GM19372 (cell line): Measurements from ENCODE around the gene SLC5A4.

ENCODE experiments used
- ATAC-seq: cut with Tn5 transposase; IDR thresholded peaks from one replicate; pipeline ENCODE4 v1.9.1; 2021; ENCODE audit warnings: mild to moderate bottlenecking, low read depth, moderate library complexity; ENCODE audit not compliant: unreplicated experiment

The SLC5A4 gene

DNA sequence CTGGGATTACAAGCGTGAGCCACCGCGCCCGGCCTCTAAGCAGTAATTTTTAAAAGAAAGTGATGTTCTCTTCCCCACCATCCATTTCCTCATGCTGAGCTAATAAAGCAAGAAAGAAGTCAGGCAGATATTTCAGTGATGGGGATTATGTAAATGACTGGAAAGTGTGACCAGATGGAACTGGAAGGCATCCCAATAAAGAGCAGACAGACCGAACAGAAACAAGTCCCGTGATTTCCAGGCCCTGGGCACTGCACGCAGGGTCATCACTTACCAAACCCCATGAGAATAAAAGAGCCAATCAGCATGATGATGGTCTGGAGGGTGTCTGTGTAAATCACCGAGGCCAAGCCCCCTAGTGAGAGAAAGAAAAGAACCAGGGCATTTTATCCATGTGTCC lies 18.2 kb downstream of the SLC5A4 start:
- no peak for ATAC-seq

- ATAC-seq: no peak
Measured at GRCh38 chr22:32233091-32233490, 22.1 kb downstream of the SLC5A4 start.

- no peak for ATAC-seq
Measured at GRCh38 chr22:32232191-32232830, 22.8 kb downstream of the SLC5A4 start.

GRCh38 chr22:32226326-32227104 lies 28.6 kb downstream of the SLC5A4 start:
- ATAC-seq: no peak

DNA sequence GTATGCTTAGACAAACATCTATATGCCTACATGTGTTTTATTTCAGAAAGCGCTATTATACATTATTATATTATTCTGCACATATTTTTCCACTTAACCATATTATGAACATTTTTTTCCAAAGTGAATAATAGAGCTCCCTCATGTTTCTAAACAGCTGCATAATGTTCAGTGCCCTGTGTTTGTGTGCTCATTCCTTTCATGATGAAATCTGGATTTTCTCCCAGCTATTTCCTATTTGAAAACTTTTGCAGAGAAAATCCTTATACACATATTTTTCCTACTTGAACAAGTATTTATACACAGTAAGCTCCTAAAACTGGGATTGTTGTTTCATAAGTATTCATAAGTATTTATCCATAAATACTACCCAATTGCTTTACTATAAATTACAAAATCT lies 32.2 kb downstream of the SLC5A4 start:
- no peak for ATAC-seq

DNA sequence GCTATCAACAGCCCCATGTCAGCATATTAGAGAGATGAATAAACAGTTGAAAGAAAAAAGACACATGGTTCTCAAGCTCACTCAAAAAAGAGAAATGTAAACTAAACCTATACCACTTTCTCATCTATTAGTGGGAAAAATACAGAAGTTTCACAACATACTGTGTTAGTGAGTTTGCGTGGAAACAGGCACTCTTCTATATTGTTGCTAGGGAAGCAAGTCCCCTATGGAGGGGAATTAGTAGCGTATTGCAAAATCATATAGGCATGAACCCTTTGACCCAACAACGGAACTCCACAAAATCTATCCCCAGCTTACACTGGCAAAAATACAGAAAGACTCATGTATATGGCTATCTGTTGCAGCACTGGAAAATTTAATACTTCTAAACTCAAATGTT lies 36.1 kb downstream of the SLC5A4 start:
- no peak for ATAC-seq

GRCh38 chr22:32218470-32218869 lies 36.7 kb downstream of the SLC5A4 start:
- no peak for ATAC-seq

GRCh38 chr22:32217465-32217864 lies 37.7 kb downstream of the SLC5A4 start:
- ATAC-seq: no peak

- ATAC-seq: no peak
Measured at GRCh38 chr22:32216911-32217310, 38.2 kb downstream of the SLC5A4 start.

GRCh38 chr22:32211011-32211410 lies 44.1 kb downstream of the SLC5A4 start:
- ATAC-seq: no peak

- no peak for ATAC-seq
Measured at GRCh38 chr22:32208681-32209080, 46.5 kb downstream of the SLC5A4 start.

GRCh38 chr22:32207971-32208480 lies 47.1 kb downstream of the SLC5A4 start:
- ATAC-seq: no peak

DNA sequence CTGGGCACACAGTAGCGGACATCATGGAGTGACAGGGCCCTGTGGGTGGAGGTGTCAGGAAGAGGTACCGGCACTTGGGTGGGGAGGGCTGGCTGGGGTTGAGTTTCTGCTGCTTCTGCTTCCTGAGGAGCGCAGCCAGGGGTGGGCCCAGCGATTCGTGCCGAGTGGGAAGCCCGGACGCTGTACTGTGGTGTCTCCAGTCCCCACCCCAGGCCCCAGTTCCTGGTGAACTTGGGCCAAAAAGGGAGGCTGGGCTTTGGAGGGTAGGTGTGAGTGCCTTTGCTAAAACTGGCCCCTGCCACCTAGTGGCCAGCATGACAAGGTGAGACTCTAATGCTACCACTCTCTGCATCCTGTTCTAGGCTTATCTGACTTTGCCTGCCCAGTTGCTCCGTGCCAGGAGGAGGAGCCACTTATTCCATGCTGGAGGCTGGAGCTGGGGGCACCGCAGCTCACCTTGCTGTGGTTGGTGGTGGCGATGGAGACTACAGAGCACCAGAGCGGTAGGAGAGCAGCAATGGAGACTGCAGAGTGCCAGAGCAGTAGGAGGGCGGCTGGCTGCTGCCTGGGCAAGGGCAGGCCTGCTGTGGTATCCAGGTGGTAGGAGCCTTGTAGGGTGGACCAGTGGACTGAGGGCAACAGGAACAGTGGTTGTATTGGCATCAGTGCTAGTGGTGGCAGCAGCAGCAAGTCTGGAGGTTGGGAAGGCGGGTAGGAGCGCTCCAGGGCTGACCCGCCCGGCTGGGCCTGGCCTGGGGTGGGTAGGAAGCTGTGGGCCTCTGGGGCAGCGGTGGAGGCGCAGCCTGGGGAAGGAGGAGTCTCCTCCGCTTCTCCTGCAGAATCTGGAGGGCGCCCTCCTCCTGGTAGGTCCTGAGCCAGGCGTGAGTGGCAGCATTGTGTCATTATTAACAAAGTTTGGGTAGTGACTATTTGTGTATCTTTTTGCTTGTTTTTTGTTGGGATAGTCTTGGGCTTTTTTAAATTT lies 48.1 kb downstream of the SLC5A4 start:
- ATAC-seq: no peak

- ATAC-seq: no peak
Measured at GRCh38 chr22:32205974-32206773, 49.0 kb downstream of the SLC5A4 start.

DNA sequence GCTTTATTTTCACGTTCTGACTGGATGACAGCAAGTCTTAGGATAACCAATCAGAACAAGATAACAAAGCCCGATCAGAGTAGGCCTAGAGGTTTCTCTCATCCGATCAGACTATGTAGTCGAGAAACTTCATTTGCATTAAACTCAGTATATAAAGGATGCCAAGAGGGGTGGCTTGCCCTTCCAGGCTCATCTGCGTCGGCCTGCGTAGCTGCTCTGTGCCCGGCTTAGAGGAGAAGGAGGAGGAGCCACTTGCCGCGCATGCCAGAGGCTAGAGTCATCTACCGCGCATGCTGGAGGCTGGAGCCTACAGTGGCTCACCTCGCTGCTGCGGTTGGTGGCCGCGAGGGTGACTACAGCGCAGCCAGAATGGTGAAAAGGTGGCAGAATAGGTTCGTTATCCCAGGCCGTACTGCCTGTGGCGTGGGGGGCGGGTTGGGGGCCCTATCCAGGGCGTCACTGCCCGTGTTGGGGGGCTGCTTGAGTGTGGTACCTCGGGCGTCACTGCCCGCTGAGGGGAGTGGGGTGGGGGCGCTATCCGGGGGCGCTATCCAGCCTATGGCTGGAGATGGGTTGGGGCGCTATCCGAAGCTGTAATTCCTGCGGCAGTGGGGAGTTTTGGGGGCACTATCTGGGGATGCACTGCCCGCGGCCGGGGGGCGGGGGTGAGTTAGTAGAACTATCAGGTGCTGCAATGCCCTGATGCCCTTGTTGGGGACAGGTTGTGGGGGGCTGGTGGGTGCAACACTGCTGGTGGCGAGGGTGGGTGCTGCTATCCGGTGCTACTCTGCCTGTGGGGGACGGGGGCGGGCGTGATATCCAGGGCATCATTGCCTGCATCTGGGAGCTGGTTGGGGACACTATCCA lies 50.1 kb downstream of the SLC5A4 start, which contains the start of gene RFPL2:
Gene RFPL2, minus strand, starts transcription at position 218 of the 867 bp plus-strand sequence. CDS start 2,622 bp downstream, outside the sequence.
- ATAC-seq: no peak

GRCh38 chr22:32204040-32204855 lies 50.9 kb downstream of the SLC5A4 start:
- ATAC-seq: no peak

GRCh38 chr22:32203181-32204039 lies 51.7 kb downstream of the SLC5A4 start:
- ATAC-seq: no peak
